Measurements from ENCODE around the gene LIPG.

DNA sequence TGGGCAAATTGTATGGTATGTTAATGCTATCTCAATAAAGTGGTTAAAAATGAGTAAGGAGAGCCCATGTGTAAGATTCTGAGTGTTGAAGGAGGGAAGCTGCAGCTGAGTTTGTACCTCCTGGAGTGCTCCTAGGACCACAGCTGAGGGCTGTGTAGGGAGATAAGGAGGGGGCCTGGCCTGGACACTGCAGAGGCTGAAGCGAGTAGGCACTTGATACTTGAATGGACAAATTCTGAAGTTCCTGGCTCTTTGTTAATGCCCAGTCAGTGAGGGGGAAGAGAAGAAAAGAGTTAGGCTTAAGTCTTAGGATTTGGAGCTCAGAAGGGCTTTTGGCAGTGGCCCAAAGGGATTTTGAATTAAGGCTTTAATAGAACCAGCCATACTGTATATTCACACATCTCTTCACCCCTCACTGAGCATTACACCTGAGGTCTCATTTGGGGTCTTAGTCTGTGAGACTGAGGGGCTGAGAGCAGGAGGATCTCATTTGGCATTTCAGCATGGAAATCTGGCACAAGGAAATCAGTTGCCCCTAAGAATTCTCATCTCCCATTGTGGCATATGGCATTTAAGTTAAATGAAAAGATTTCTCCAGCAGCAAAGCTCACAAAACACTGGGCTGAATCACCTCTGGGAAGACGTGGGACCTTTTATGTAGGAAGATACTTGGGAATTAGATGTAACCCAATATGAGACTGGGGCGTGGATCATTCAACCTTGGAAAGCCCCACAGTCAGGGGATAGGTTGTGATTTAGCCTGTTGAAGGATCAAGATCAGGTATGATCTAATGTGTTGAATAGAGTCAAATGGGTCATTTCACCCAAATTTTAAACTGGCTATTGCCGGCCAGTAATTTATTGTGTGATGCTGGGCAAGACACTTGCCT is 46.8 kb downstream of the LIPG start:
- TF ChIP-seq EZH2 (IDR thresholded peaks at IDR 0.05; ENCODE audit: borderline replicate concordance): no peak
- TF ChIP-seq, protein P1, sequence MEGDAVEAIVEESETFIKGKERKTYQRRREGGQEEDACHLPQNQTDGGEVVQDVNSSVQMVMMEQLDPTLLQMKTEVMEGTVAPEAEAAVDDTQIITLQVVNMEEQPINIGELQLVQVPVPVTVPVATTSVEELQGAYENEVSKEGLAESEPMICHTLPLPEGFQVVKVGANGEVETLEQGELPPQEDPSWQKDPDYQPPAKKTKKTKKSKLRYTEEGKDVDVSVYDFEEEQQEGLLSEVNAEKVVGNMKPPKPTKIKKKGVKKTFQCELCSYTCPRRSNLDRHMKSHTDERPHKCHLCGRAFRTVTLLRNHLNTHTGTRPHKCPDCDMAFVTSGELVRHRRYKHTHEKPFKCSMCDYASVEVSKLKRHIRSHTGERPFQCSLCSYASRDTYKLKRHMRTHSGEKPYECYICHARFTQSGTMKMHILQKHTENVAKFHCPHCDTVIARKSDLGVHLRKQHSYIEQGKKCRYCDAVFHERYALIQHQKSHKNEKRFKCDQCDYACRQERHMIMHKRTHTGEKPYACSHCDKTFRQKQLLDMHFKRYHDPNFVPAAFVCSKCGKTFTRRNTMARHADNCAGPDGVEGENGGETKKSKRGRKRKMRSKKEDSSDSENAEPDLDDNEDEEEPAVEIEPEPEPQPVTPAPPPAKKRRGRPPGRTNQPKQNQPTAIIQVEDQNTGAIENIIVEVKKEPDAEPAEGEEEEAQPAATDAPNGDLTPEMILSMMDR (IDR thresholded peaks at IDR 0.05; ENCODE audit: poor library complexity): no peak
